ENCODE results near the gene CRYBG1. TPM values are rescaled to one million over a fixed set of nuclear protein-coding genes. Genes with fewer than 3 reads are reported as not detected.

CRYBG1 gene
- total RNA-seq, 1 donor from 2014 or later, result 5.8 TPM

- no peak for TF ChIP-seq CTCF (conservative IDR thresholded peaks at IDR 0.05)
- no peak for DNase-seq (ENCODE audit: extremely low spot score, unreplicated experiment)
- Mint-ChIP-seq H3K27ac (no peak overlapping the region), H3K9me3 (no peaks in the 10 kb centered on the region), H3K4me1 (ENCODE audit: unreplicated experiment) (no peaks in the 10 kb centered on the region), H3K4me3 (no peak overlapping the region), H3K36me3 (no peaks in the 10 kb centered on the region), H3K27me3 (peaks cover 15% of the 10 kb centered on the region)
Measured at GRCh38 chr6:106379951-106380350, 19.4 kb downstream of the CRYBG1 start.

GRCh38 chr6:106380407-106380806 is 19.9 kb downstream of the CRYBG1 start:
- H3K4me3 Mint-ChIP-seq, result no peak overlapping the region
- no peak for DNase-seq (ENCODE audit: extremely low spot score, unreplicated experiment)
- H3K36me3 Mint-ChIP-seq, result no peaks in the 10 kb centered on the region
- no peak overlapping the region for H3K27ac Mint-ChIP-seq
- no peaks in the 10 kb centered on the region for H3K4me1 Mint-ChIP-seq (ENCODE audit: unreplicated experiment)
- no peak for TF ChIP-seq CTCF (conservative IDR thresholded peaks at IDR 0.05)
- peaks cover 15% of the 10 kb centered on the region for H3K27me3 Mint-ChIP-seq
- H3K9me3 Mint-ChIP-seq, result no peaks in the 10 kb centered on the region

GRCh38 chr6:106381223-106381622 is 20.7 kb downstream of the CRYBG1 start:
- no peaks in the 10 kb centered on the region for H3K4me1 Mint-ChIP-seq (ENCODE audit: unreplicated experiment)
- no peak overlapping the region for H3K4me3 Mint-ChIP-seq
- DNase-seq (ENCODE audit: extremely low spot score, unreplicated experiment), result no peak
- no peaks in the 10 kb centered on the region for H3K9me3 Mint-ChIP-seq
- H3K36me3 Mint-ChIP-seq, result no peaks in the 10 kb centered on the region
- peaks cover 15% of the 10 kb centered on the region for H3K27me3 Mint-ChIP-seq
- no peak for TF ChIP-seq CTCF (conservative IDR thresholded peaks at IDR 0.05)
- H3K27ac Mint-ChIP-seq, result no peak overlapping the region

GRCh38 chr6:106381881-106382280 is 21.4 kb downstream of the CRYBG1 start:
- H3K9me3 Mint-ChIP-seq, result no peaks in the 10 kb centered on the region
- H3K27me3 Mint-ChIP-seq, result peaks cover 12% of the 10 kb centered on the region
- no peak overlapping the region for H3K4me3 Mint-ChIP-seq
- TF ChIP-seq CTCF (conservative IDR thresholded peaks at IDR 0.05), result no peak
- no peaks in the 10 kb centered on the region for H3K36me3 Mint-ChIP-seq
- H3K27ac Mint-ChIP-seq, result peak overlapping the region; percentile 78
- no peaks in the 10 kb centered on the region for H3K4me1 Mint-ChIP-seq (ENCODE audit: unreplicated experiment)
- no peak for DNase-seq (ENCODE audit: extremely low spot score, unreplicated experiment)

- no peaks in the 10 kb centered on the region for H3K9me3 Mint-ChIP-seq
- no peak for TF ChIP-seq CTCF (conservative IDR thresholded peaks at IDR 0.05)
- DNase-seq (ENCODE audit: extremely low spot score, unreplicated experiment), result no peak
- H3K4me1 Mint-ChIP-seq (ENCODE audit: unreplicated experiment), result no peaks in the 10 kb centered on the region
- H3K27me3 Mint-ChIP-seq, result peaks cover 8% of the 10 kb centered on the region
- no peak overlapping the region for H3K27ac Mint-ChIP-seq
- H3K4me3 Mint-ChIP-seq, result no peak overlapping the region
- H3K36me3 Mint-ChIP-seq, result no peaks in the 10 kb centered on the region
Measured at GRCh38 chr6:106383573-106383972, 23.1 kb downstream of the CRYBG1 start.

GRCh38 chr6:106385530-106385929 is 25.0 kb downstream of the CRYBG1 start:
- no peaks in the 10 kb centered on the region for H3K9me3 Mint-ChIP-seq
- no peak for DNase-seq (ENCODE audit: extremely low spot score, unreplicated experiment)
- H3K4me3 Mint-ChIP-seq, result no peak overlapping the region
- no peak overlapping the region for H3K27ac Mint-ChIP-seq
- peaks cover 8% of the 10 kb centered on the region for H3K27me3 Mint-ChIP-seq
- H3K4me1 Mint-ChIP-seq (ENCODE audit: unreplicated experiment), result no peaks in the 10 kb centered on the region
- H3K36me3 Mint-ChIP-seq, result no peaks in the 10 kb centered on the region
- no peak for TF ChIP-seq CTCF (conservative IDR thresholded peaks at IDR 0.05)

All from type B pancreatic cell (in vitro differentiated cells).